Dedifferentiated amniotic fluid mesenchymal stem cell (primary cell): Measurements from ENCODE around the gene CFAP65.

Experiments
- DNase-seq: peaks from one replicate; pipeline ENCODE4 v3.0.0-alpha.2; 2016; ENCODE audit errors: extremely low spot score

CFAP65 gene

DNA sequence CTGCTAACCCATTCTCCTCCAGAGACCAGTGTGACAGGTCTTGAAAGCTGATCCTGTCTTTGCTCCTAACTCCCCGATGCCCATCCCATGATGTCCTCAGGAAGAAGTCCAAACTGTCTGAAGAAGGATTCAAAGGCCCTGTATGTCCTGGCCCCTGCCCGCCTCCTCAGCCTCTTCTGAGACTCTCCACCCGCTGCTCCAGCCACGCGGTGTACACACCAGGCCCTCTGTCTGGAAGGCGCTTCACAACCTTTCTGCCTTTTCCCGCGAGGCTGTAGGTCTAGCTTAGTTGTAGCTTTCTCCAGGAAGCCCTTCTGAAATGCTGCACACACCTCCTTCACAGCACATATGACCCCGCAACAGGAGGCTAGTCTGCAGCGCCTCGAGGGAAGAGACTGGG lies 24.6 kb downstream of the CFAP65 start:
- no peak for DNase-seq

DNA sequence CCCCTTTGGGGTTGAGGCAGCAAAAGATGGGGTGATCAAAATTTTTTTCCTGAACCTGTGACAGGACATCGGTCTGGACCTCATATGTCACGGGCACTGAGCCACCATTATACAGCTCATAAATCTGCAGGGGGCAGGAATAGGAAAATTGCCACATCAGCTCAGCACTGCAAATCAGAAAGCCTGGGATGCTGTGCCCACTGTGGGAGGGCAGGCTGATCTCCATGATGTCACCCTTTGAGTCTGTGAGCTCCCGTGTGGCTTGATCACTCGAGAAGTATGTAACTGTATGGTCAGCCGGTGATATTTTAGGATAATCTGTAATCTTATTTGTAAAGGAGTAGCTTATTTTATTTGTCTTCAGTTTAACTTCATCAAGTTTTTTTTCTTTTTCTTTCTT lies 30.4 kb downstream of the CFAP65 start:
- no peak for DNase-seq

DNA sequence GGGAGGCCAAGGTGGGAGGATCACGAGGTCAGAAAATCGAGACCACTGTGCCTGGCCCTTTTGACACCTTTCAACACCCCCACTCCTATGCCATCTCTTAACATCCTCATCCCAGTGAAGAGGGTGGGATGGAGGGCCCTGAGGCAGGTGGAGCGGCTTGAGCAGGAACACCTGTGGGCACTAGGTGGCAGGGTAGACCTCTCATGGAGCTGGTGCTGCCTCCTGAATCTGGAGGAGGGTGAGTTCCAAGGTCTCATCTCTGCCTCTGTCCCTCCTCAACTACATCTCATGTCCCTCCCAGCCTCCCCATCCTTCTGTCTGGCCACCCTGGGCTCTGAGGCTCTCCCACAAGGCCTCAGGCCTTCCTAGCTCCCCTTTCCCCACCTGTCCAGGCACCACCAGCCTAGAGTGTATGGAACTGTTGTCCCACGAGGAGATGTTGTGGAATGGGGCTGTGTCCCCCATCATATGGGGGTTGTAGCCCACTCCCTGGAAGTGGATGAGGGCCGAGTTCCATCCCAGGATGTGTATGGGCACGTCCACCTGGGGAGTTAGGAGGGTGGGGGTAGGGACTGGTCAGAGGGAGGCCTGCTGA lies 31.1 kb downstream of the CFAP65 start:
- no peak for DNase-seq

DNA sequence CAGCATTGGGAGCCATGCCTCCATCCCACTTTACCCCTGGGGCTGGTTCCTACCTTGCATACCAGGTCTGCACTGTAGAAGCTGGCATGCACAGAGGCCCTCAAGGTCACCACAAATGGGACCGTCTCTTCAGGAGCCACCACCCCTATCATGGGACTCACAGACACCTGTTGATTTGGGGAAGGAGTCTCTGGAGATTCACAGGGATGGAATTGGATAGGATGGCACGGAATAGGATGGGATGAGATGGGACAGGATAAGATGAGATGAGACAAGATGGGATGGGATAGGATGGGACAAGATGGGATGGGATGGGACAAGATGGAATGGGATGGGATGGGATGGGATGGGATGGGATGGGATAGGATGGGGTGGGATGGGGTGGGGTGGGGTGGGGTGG lies 32.0 kb downstream of the CFAP65 start:
- no peak for DNase-seq

DNA sequence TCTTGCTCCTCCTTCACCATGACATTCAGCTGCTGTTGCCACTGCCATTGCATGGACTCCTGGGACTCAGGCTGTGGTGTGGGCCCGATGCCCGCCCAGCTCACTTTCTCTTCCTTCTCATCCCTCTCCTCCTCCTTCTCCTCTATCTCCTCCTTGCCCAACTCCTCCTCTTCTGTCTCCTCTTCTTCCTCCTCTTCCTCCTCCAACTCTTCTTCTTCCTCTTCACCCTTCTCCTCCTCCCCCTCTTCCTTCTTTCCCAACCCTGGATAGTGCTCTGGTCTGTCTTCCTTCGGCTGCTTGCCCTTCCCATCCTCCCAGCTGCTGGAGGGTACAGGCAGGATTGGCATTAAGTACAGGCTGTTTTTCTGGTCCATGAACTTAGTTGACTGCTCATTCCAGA lies 37.3 kb downstream of the CFAP65 start:
- no peak for DNase-seq

DNA sequence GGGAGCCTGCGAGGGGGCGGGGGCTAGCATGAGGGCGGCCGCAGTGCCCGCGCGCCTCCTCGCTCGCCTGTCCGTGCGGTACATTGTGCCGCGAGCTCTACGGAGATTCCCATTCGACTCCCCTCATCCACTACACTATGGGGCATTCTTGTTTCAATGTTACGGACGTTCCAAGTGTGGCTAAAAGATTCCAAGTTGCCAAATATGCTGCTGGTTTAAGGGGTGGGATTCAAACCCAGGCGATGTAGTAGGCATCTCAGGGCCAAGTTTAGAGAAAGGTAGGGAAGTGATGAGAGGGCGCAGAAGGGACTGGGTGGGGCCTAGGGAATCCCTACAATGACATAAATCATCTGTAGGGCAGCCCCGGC lies 38.1 kb downstream of the CFAP65 start:
- no peak for DNase-seq

DNA sequence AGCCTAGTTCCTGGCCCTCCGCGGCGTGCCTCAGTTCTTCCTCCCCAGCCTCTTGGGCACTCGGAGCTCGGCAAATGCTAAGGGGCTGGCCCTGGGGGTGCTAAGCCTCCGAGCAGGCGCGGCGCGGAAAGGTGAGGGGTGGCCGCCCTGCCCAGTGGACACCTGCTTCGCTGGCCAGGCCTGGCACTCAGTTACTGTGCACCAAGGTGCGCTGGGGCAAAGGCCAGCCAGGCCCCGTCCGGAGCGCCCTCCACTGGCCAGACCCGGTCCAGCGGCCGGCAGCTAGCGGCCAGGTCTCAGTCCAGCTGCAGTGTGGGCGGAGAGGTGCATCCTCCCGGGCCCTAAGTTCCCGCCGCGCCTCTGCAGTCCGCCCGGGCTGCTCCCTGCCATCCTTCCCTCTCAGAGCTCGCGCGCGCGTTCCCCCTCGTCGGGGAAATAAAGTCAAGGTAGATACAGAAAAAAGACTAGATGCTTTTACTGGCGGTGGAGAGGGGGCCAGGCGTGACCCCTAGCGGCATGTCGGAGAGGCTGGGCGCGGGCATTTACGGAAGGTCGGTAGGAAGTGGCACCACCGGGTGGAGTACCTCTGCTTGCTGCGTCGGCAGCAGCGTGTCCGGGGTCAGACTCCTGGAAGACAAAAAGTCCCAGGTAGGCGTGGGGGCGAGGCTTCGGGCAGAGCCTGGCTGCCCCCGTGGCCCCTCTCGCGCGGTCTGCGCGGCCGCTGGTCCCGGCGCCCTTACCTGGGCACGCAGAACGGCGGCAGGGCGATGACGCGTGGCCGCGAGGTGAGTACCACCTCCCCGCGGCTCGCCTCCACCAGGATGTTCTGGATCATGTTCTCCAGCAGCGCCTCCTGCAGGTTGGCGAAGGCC lies 38.7 kb downstream of the CFAP65 start:
- DNase-seq: no peak

DNA sequence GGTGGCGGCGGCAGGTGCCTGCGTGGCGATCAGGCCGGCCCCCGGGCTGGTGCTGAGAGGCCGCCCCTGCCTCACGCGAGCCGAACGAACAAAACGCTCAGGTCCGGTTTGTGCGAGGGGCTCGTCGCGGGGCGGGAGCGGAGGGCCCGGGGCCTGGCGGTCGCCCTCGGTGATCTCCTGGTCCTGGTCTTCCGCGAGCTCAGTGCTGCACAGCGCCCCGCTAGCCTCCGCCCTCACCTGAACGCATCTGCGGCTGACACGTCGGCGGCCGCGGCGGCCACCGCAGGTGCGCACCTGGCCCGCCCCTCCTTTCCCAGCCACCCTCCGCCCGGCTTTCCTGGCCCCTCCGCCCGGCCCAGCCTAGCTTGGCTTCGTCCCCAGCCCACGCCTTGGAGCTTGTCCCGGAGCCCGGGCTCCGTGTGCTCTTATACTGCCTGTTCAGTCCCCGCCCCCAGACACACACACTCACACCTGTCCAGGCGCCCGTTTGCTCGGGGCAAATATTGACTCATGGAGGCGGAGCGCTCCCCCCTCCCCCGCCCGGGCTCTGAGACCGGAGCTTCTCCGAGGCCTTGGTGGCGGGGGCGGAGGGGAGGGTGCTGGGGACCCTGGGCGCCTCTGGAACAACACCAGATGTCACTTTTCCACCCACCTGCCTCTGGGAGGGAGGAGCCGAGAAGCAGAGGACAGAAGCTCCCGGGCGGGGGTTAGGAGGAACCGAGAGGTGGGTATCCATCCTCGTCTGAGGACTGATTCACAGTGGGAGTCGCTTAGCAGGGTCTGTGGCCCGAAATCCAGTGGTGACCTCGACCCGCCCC lies 39.5 kb downstream of the CFAP65 start:
- DNase-seq: no peak

DNA sequence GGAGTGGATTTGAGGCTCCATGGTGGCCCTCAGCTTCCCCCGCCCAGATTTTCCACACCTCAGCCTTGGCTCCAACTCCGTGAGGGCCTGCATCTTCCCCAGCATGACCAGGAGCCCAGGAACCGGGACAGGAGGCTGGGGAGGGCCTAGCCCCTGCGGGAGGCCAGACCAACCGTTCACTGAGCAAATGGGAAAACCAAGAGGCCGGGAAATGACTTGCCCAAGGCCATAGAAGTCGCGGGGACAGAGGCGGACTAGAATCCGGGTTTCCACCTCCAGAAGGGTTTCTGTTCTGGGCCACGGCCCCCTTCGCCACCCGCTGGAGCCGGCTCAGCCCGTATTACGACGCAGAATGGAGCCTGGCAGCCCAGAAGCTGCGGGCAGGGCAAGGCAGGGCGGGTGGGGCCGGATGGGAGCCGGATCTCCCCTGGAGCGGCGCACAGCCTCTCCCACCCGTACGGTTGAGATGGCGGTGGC lies 40.2 kb downstream of the CFAP65 start:
- no peak for DNase-seq

DNA sequence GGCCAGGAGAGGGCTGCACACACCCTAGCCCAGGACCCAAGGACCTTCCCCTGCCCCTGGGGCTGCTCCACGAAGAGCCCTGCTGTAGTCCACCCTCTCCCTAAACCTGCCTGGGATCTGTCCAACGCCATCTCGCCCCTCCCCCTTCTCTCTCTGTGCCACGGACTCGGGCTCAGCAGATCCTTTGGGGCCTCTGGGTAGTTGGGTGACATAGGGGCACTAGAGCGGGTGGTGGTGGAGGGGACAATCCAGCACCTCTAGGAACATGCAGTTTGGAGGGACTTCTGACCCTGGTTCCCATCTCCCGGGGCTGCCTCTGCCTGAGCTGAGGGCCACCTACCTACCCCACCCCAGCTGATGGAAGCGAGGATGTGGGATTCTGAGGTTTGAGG lies 40.8 kb downstream of the CFAP65 start:
- no peak for DNase-seq

DNA sequence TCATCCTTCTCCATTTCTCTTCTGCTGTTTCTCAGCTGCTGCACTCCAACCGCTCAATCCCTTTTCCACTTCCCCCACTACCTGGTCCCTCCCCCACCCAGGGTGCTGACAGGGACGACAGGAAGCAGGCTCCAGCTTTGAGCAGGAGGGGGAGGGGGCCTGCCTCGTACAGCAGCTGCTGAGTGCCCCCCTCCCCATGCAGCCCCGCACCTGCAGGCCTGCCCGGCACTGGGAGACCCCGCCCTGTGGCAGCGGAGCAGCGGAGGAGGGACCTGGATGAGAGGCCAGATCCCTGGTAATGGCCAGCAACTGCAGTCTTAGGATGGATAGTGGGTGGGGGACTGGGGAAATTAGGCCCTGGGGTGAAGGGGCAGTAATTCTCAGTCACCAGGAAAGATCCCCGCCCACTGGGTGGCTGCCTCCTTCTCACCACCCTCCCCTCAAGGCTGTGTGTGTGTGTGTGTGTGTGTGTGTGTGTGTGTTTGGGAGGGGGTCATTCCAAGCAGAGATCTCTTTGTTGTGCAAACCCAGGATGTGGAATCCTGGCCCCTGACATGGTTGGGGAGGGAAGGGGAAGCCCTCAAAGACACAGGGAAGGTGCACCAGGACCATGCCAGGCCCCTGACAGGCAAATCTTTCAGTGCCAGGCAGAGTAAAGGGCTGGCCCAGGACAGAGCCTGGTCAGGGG lies 41.3 kb downstream of the CFAP65 start:
- DNase-seq: no peak

DNA sequence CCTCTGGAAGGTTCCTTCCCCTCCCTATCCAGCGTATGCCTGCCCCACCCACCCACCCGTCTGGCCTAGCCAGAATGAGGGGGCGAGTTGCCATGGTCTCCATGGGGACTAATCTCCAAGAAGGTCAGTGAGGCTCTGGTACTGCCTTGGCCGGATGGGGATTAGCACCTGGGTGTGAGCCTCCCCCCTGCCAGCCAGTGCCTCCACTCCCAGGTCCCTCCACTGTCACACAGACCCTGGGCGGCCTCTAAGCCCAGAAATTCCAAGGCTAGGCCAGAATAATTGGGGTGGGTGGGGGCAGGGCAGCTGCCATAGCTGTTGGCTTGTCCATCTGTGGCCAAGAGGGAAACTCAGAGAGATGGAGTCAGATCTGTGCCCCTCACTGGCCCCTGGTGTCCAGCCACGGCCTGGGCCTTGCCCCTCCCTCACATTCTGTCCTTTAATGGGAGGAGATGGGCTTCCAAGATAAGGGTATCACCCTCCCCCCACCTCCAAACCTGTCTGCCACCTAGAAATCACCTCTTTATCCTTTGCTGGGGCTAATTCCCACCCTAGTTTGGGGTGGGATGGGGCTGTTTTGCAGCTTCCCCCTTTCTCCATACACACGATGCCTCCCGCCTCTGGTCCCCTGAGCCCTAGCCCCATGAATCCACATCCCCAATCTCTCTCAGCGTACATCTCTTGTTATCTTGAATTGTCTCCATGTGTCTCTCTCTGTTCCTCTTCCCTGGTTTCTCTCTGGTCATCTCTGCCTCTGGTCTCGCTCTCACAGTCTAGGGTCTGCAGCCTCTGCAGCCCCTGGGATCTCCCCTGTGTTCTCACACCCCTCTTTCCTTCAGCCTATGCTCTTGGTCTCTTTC lies 42.1 kb downstream of the CFAP65 start:
- DNase-seq: no peak

DNA sequence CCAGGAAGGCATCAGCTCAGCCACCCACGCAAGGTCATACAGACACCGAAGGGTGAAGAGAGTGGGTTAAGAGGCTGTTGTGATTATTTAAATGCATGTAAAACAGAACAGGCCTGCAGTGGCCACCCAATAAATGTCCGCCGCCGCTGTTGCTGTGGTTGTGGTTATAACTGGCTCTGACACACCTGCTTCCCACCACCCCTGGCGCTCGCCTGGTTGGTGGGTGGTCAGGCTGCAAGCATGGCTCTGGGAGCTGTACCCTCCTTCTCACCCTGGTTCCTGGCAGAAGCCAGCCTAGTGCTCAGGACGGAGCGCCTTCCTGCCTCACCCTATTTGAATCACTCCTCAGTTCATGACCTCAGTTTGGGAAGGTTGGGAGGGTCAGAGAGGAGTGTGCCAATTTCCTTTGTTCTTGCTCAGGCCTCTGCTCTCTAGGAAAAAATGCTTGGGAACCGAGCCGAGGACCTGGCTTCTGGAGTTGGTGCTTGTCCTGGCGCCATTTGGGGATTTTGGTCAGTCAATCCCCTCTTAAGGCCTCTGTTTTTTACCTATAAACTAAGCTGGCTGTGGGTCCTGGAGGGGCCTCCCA lies 42.8 kb downstream of the CFAP65 start:
- DNase-seq: no peak

DNA sequence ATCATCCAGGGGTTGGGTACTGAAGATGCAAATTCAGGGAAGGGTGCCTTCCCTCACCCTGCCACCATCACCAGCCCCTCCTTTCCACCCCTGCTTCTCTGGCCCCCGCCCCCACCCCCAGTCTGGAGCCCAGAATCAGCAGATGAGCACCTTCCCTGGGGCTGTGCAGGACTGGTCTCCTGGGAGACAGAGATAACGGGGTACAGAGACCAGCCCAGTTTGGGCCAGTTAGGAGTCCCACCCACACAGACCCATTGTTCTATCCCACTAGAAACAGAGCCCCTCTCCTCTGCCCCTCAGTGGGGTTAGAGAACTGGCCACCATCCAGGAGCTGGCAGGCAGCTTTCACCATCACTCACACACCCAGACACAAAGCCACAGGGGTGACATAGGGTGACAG lies 43.6 kb downstream of the CFAP65 start:
- no peak for DNase-seq

DNA sequence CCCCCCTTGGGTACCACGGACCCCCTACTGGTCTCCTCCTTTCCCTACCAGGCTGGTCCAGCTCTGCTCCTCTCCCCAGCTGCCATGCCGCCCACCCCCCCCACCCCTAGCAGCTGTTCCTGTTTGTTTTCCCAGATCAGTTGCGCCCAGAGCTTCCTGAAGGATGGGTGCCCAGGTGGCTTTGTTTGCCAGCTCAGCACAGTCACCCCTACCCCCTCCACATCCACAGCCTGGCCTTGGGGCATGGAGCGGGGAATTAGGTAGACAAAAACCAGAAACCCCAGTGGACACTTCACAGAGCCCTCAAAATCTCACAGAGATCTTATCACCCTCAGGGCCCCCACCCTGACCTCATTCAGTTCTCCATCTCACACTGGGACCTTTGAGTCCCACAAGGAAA lies 44.4 kb downstream of the CFAP65 start:
- no peak for DNase-seq

DNA sequence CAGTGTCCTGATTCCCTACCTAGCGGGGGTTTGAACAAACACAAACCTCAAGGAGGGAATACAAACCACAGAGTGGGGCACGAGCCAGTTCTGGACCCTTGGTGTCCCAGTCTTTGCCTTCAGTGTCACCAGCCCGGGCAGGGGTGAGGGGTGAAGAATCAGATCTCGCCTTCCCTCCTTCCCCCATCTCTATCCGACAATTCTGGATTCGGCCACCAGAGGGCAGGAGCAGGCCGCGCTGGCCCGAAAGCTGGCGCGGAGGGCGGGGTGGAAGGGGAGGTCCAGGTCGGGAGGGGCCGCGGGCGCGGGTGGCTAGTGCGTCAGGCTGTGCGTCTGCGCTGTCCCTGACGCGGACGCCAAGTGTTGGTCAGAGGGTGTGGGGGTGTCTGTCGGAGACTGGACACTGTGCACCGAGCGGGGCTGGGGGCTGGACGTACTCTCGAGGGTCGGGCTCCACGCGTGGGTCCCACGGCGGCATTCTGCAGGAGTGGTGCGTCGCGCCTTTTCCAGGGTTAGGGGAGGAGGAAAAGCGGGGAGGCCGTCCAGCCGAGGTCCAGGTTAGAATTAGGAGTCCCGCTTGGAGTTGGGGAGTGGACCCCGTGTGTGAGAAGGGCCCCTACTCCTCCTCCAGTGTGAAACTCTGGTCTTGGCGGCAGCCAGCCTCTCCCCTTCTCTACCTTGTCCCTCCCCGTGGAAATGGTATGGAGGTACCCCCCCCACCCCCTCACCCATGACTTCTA lies 45.2 kb downstream of the CFAP65 start:
- peak; percentile 62 for DNase-seq

DNA sequence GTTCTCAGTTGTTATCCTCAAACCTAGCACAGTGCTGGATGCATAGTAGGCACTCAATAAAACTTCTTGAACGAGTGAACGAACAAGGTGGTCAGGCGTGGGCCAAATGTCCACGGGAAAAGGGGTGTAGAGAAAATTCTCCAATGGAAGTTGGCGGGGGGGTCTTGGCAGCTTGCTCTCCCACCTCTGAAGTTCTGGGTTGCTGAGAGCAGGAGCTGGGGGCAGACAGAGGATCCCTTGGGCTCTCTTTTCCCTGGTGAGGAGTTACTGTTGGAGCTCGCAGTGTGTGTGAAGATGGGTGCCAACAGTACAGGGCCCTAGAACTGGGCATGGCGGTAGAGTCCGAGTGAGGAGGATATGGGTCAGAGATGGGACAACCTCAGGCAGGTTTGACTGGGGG lies 45.8 kb downstream of the CFAP65 start:
- DNase-seq: no peak

DNA sequence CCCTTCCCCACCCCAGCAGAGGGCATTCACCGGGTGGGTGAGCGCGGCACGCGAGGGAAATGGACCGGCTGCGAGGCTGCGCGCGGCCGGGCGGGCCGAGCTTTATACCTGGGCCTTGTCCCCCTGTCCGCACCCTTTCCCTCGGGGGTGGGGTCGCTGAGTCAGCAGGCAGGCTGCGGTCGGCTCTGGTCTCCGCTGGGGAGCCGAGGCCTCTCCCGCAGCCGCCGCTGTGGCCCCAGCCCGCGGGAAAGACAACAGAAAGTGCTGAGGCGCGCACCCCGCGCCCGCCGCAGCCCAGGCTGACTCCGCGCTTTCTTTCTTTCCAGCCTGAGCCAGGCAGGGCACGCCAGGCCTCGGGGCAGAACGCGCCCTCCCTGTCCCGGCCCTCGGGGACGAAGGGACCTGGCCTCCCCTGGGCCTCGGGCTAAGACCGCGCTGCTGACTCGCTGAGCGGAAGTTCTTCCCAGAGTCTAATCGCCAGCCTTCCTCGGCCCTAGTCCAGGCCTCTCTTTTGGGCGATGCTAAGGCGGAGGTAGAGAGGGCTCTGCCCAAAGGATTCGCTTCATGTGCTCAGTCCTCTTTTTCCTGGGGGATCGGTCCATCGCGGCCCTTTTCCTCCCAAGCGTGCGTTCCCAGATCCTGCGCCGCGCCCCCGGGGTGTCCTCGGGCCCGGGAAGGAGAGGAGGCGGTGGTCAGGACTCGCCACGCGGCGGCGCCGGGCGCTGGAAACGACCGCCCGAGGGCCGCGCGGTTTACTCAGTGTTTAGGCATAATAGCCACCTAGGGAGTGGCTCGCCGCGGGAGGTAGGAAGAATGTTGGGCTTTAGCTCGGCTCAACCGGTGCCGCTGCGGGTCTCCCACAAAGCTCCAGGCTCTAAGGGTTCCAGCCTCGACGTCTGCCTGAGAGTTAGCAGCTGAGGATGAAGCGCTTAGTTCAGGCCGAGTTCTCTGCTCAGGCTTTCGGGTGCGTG lies 47.7 kb downstream of the CFAP65 start, which contains the start of gene CRYBA2:
CRYBA2 (minus strand) TSS at position 78 of the 971 bp plus-strand sequence. CDS start 246 bp downstream, outside the sequence.
- no peak for DNase-seq
